Ovary (tissue), 3 donors: Measurements from ENCODE around the gene SLC9A9.

Source experiments
- CTCF ChIP-seq, 3 donors: fragments of 450-650 bp in 2 of 3; fragments of 200-600 bp in 1 of 3; IDR thresholded peaks; one replicate each; pipeline versions ENCODE4 v1.5.1 to v1.8.0; 2016 to 2022; ENCODE audit warnings: antibody characterized with exemption in 3 of 3, mild to moderate bottlenecking in 1 of 3
- POLR2A ChIP-seq: fragments of 450-650 bp; IDR thresholded peaks from one replicate; pipeline ENCODE4 v1.6.1; 2017; ENCODE audit warnings: antibody characterized with exemption, mild to moderate bottlenecking, moderate library complexity
- donor health status: DM: no; HTN: no; CAD: no.

GRCh38 chr3:143273975-143274690 is 574.1 kb downstream of the SLC9A9 start:
- TF ChIP-seq POLR2A (no peak), CTCF (IDR thresholded peaks at IDR 0.05) (no peak)
